GM04503 (cell line): Measurements from ENCODE around the gene FKBP11.

ENCODE experiments used
- DNase-seq: peaks from one replicate; pipeline ENCODE4 v3.0.0-alpha.2; 2012; ENCODE audit warnings: low read depth

FKBP11 gene

DNA sequence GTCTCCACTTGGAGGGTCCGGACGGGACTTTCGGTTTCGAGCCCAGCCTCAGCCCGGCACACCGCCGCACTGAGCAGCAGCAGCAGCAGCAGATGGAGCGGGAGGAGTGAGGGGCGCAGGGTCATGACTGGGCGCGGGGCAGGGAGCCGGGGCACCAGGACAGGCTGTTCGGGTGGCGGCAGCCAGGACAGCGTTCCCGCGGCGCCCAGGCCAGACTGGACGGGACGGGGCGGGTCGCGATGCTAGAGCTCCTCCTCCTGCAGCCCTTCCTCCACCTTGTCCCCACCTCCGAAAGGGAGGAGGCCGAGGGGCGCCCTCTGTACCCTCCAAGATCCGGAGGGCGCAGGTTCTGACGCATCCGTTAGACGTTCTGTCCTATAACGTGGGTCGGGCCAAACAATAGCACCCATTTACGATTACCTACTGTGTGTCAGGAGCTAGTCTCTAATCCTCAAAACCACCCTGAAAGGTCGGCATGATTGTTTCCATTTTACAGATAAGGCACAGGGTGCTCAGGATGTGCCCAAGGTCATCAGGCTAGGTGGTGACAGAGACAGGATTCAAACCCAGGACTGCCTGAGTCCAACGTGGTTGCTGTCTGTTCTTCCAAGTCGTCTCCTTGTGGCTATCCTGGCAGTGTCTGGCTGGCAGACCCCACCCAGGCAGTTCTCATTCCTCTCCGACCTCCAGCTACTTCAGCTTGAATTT, at the start of gene FKBP11:
Gene FKBP11 (minus strand): TSS at position 189 of the 708 bp plus-strand sequence. CDS start 64 bp downstream, at position 125.
- DNase-seq, result no peak

GRCh38 chr12:48973941-48974673, 48.8 kb upstream of the FKBP11 start:
- DNase-seq, result no peak

DNA sequence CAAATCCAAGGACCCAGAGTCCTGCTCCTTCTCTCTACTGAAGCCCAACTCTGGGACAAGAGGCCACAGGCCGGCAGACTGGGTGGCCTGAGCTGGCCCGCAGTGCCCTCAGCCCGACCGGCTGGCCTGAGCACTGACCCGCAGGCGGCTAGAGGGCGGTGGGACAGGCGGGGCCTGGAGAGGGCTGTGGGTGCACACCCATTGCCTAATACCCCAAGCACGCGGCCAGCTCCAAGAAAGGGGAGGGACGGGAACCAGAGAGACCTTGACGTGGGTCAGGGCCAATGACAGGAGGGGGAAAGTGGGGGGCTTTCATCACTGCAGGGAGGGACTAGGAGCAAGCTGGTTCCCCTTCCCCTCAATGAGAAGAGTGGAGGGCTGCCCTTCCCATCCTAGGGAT, 48.2 kb upstream of the FKBP11 start:
- DNase-seq, result no peak

DNA sequence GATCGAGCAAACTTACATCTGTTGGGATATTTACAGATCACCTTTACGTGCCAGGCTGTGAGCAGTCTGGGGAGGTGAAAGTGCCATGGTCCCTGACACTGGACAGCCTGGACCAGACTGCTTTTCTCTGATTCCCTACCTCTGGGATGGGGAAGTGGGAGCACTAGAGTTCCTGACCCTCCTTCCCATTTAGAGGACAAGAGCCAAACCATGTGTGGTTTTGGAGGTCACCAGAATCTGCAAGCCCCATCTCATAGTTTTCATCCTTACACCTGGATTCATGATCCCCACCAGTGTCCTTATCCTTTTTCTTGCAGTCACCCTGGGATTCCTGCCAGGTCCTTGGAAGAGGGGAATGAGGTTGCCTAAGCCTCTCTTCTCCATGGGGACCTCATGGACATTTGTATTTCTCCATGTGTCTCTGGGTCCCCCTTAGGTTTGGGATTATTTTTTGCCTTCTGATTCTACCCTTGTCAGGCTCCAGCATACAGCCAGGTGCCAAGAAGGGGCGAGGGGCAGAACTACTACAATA, 47.7 kb upstream of the FKBP11 start:
- DNase-seq, result no peak

DNA sequence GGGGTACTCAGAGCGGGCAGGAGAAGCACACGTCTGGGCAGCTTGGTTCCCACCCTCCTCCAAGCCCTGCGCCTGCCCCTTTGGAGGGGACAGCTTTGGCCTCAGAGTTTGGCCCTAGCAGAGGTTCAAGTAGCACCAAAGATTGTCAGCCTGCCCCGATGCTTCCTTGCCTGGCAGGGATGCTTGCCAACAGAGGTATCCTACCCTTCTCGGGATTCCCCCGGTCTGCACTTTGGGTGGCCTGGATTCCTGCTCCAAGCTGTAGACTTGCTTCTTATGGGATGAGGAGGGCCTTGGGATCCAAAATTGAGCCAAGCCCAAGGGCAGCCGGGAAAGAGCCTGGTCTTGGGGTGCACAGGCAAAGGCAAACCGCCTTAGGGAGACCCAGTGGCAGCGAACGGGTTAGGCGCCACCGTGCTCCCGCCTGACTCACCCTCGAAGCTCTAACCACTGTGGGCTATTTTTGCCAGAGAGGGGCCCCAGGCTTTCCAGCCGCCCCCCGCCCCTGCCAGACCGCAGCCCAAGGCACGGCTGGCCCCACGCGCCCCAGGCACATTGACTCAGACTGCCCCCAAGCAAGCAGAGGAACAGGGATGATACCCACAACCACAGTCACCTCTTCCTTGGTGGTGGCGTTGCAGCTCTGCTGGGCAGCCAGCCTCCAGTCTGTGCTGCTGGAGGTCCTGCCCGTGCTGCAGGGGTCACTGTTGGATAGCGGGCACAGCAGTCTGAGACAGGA, 47.1 kb upstream of the FKBP11 start:
- DNase-seq, result no peak

GRCh38 chr12:48970702-48971334, 45.5 kb upstream of the FKBP11 start:
- DNase-seq, result no peak

- no peak for DNase-seq
Measured at GRCh38 chr12:48969833-48970701, 44.8 kb upstream of the FKBP11 start.

DNA sequence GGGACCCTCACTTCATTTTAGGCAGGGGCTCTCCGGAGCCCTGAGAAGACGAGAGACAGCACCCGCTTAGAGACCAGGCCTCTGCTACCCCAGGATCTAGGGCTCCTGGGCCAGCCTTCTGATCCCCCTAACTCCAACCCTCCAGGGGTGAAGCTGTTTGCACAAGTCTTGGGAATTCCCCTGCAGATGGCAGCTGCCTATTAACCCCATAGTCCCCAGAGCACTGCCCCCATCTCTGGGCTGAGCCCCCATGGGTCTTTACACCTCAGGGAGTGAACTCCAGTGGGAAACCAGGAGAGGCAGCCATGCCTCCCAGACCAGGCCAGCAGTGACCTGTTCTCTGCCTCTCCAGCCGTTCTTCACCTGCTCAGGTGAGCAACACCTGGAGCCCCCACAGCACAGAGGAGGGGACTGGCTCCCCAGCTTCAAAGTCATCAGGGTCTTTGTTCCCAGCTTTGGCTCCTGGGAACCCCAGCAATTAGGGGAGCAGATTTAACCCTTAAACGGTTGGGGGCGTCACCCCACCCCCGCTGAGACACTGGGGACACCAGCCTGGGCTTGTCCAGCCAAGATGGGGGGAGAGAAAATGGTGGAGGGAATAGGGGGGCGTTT, 44.0 kb upstream of the FKBP11 start:
- DNase-seq, result no peak

- no peak for DNase-seq
Measured at GRCh38 chr12:48968467-48968866, 43.2 kb upstream of the FKBP11 start.

- no peak for DNase-seq
Measured at GRCh38 chr12:48967991-48968390, 42.7 kb upstream of the FKBP11 start.

DNA sequence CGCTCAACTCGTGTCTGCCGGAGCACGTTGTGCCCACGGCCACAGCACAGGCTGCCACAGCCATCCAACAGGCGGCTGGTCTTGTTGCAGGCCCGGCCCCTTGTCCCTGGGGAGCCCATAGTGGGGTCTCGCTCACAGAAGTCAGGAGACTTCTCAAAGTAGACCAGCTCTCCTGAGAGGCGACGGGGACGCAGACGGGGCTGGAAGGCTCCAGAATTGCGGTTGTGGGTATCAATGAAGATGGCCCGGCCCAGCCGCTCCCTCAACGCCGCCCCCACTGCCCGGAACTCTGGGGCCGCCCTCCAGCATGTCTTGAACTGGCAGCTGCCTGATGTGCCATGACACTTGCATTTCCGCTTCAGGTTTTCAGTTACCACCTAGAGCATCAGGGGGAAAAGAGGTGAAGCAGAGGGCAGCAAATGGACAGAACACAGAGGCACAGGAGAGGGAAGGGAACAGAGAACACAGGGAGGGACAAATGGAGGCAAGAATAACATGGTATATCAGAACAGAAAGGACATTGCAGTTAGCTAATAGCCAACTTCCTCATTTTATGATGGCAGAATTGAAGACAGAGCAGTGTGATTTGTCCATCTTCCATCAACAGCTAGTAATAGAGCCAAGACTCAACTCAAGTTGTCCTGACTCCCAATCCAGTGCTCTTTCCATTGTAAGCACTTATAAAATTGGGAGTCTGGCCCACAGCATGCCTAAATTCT, 41.0 kb upstream of the FKBP11 start:
- DNase-seq, result no peak

DNA sequence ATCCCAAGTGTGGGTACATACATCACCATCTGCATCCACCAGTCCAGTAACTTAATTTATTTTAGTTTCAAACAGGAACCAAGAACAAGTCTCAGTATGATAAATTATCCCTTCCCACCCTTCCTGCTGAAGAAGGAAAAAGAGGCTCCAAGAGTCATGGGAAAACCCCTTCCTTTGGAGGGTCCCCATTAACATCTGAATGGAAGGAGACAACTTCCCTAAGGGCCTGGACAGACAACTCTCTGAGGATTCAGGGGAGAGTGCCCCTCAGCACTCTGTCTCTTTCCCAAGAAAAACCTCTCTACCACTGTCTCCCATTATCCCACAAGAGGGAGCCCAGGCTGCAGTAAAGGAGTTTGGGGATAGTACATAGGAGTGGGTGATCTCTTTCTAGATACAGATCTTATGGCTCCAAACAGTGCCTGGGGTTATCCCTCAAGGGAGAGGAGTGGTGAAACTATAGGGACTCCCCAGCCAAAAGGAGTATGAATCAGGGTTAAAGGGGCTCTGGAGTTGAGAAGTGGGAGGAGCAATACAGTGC, 40.1 kb upstream of the FKBP11 start:
- no peak for DNase-seq

DNA sequence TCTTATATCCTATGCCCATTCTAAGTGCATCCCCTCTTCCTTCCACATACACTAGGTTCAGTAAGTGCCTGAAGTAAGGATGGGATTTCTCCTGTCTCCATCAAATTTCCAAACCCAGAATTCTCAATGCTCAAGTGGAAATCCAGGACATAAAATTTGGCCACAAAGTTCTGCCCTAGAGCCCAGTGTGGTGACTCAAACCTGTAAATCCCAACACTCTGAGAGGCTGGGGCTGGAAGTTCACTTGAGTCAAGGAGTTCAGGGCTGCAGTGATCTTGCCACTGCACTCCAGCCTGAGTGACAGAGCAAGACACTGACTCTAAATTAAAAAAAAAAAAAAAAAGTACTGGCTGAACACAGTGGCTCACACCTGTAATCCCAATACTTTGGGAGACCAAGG, 36.5 kb upstream of the FKBP11 start:
- no peak for DNase-seq

DNA sequence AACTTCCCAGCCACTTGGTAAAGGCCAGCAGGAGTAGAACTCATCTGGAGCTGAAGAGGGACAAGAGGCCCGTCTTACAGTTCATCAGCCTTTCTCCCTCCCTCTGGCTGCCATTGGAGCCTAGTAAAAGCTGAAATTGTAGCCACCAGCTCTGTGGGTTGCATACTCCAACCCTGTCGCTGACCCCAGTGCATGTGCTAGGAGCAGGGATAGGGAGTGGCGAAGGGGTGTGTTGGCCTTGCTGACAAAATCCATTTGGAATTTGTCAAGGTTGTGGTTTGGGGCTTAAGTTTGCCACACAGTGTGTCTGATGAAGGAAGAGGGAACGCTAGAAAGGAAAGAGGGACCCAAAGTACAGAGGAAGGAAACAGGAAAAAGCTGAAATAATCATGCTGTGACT, 36.0 kb upstream of the FKBP11 start:
- DNase-seq, result no peak

- no peak for DNase-seq
Measured at GRCh38 chr12:48960834-48961233, 35.5 kb upstream of the FKBP11 start.

GRCh38 chr12:48958049-48958388, 32.7 kb upstream of the FKBP11 start:
- DNase-seq, result no peak

GRCh38 chr12:48957141-48958048, 32.1 kb upstream of the FKBP11 start, which contains the start of gene ARF3:
TSS of gene ARF3 (minus strand) at chr12:48957487. CDS start at chr12:48941095, 16,392 bp downstream.
- peak; percentile 52 for DNase-seq

DNA sequence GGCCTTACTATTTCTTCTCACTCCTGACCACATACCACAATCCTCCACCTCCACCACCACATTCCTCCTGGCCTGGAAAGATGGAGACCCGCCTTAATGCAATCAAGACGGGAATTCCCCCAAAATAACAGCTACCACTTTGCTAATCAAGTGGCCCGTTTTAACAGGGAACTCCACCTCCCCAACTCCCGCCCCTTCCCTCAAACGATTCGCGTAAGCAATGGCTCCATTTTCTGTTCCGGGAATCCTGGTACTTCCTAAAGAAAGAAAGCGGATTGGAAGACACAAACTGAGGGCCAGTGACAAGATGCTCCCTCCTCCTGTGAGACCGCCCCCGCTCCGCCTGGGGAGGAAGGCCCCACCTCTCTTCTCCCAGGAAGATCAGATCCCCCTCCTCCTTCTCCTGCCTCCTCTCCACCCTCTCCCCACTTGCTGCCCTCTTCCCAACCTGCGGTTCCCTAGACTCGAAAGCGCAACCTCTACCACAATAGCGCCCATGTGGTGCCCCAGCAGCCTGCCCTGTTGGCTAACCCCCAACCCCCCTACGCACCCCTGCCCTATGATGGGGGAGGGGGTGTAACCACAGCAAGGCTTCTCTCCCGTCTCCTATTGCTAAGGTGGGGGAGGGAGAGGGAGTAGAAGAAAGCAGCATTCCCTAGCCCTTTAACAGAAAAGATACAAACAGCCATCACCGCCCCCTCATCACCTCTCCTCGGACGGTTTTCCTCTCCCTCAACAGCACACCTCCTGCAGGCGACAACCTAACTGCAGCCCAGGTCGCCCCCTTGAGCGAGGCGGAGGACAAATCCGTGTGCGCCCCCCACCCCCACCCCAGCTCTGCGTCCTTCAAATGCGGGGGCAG, 31.2 kb upstream of the FKBP11 start:
- peak; percentile 86 for DNase-seq
